HG03469 (cell line): ENCODE results near the gene AWAT2.
"Not testable (repeated sequence)": the region's sequence is repeated elsewhere in the genome, so short reads cannot be mapped to it uniquely, and the experiment has no call there.

Experiments
- ATAC-seq: cut with Tn5 transposase; IDR thresholded peaks from one replicate; pipeline ENCODE4 v1.9.1; 2021; ENCODE audit warnings: mild to moderate bottlenecking, moderate library complexity, moderate number of reproducible peaks; ENCODE audit not compliant: unreplicated experiment

The AWAT2 gene

GRCh38 chrX:70001708-70002341, 47.9 kb downstream of the AWAT2 start:
- no peak for ATAC-seq

- ATAC-seq: no peak
These were observed 48.5 kb downstream of the AWAT2 start for GRCh38 chrX:70001269-70001668.

GRCh38 chrX:69998299-69998698, 51.4 kb downstream of the AWAT2 start:
- not testable (repeated sequence) for ATAC-seq

GRCh38 chrX:69996113-69996468, 53.6 kb downstream of the AWAT2 start:
- ATAC-seq: no peak

GRCh38 chrX:69995362-69996112, 54.2 kb downstream of the AWAT2 start:
- ATAC-seq: no peak

GRCh38 chrX:69993494-69993893, 56.2 kb downstream of the AWAT2 start:
- no peak for ATAC-seq

GRCh38 chrX:69991685-69992084, 58.1 kb downstream of the AWAT2 start:
- ATAC-seq: no peak
